Measurements from ENCODE around the gene HRCT1.

Gene HRCT1

GRCh38 chr9:35945341-35946018, 39.5 kb downstream of the HRCT1 start:
- peak; percentile 95 for DNase-seq

GRCh38 chr9:35948451-35948850, 42.4 kb downstream of the HRCT1 start:
- no peak for DNase-seq

- DNase-seq, result no peak
These were observed 42.9 kb downstream of the HRCT1 start for GRCh38 chr9:35948901-35949318.

GRCh38 chr9:35951736-35952135, 45.7 kb downstream of the HRCT1 start:
- no peak for DNase-seq

GRCh38 chr9:35952526-35953191, 46.7 kb downstream of the HRCT1 start:
- no peak for DNase-seq

- DNase-seq, result peak; percentile 73
These were observed 49.0 kb downstream of the HRCT1 start for GRCh38 chr9:35954942-35955546.

- DNase-seq, result no peak
These were observed 50.6 kb downstream of the HRCT1 start for GRCh38 chr9:35956651-35957050.

All from NCI-H82 (cell line).